ENCODE data around the gene SPTY2D1.

DNA sequence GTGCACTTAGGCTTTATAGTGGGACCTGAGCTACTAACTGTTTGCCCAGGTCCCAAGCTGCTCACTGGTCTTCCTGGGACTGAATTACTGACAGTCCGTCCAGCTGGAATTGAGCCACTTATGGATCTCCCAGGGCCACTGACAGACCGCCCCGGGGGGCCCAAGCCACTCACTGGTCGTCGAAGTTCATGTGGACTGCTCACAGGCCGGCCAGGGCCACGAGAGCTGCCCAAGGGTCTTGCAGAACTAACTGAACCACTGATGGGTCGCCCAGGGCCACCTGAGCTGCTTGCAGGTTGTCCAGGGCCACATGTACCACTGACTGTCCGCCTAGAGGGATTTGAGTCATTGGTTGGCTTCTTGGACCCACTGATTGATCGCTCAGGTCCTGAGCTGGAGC is 19.5 kb downstream of the SPTY2D1 start:
- TF ChIP-seq CTCF (conservative IDR thresholded peaks at IDR 0.05; ENCODE audit: low read depth in 2 of 2), result no peak
- TF ChIP-seq EZH2 (IDR thresholded peaks at IDR 0.05; ENCODE audit: low read depth, unreplicated experiment), result no peak
- no peak for TF ChIP-seq EZH2phosphoT487 (IDR thresholded peaks at IDR 0.05; ENCODE audit: unreplicated experiment)

Measured in GM23338 (cell line).